ENCODE measurements around the gene PERM1. TPM values are rescaled to one million over a fixed set of nuclear protein-coding genes. Genes with fewer than 3 reads are reported as not detected.
A peak's percentile ranks its signal among the peaks of the same experiment; 100 is the strongest.

PERM1 gene
- total and polyA plus RNA-seq, 9 of the 15 experiments (the other 6 are each of a cell fraction or from before 2014, with no cell fraction given) = not detected

DNA sequence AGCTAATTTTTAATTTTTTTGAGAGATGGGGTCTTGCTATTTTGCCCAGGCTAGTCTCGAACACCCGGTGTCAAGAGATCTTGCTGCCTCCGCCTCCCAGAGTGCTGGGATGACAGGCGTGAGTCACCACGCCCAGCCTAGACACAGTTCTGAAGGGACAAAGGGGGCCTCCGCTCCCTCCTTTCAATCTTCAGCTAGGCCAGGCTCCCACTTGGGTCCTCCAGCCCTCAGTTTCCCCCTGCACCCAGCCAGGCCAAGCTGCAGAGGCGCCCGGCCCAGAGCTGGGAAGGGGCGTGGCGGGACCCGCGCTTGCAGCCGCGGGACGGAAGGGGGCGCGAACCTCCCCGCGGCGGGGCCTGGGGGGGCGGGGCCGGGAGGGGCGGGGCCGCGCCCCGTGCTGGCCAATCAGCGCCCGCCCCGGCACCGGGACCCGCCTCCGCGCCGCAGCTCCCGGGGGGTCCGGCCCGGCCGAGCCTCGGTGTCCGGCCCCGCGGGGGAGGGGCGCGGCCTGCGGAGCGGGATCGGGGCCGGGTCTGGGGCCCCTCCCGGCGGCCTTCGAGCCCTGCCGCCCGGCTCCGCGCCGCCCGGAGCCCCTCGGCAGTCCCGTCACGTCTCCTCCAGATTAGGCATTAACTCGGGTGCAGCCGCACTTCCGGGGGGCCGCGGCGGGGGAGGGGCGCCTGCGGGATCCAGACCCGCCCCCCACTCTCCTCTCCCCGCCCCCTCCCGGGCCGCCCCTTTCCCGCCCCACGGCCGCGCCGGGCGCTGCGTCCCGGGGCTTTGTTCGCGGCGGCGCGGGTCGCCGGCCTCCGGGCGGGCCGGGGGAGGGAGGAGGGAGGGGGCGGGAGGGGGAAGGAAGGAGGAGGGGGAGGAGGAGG, 37.5 kb upstream of the PERM1 start (continued):
- TF ChIP-seq ZNF431 (CRISPR knock-in tag; IDR thresholded peaks at IDR 0.05) (no peak), GTF2F1 (IDR thresholded peaks at IDR 0.05; ENCODE audit: low read depth, low read length) (no peak), ATF1 (CRISPR knock-in tag; IDR thresholded peaks at IDR 0.05) (no peak), ATF1 (tag; IDR thresholded peaks at IDR 0.05) (peak; percentile 31; the same call in 1 of the 2 replicates), MED1 (CRISPR knock-in tag; IDR thresholded peaks at IDR 0.05; ENCODE audit: borderline replicate concordance) (no peak), ESRRA (IDR thresholded peaks at IDR 0.05; ENCODE audit: borderline replicate concordance, low read depth) (no peak), KAT2B (IDR thresholded peaks at IDR 0.05; ENCODE audit: low read depth, low read length) (no peak), SIX5 (IDR thresholded peaks at IDR 0.05; ENCODE audit: borderline replicate concordance in 1 of 2, insufficient read depth in 1 of 2, low read depth in 1 of 2, low read length in 2 of 2) (no peak), ZNF444 (CRISPR knock-in tag; IDR thresholded peaks at IDR 0.05) (no peak), STAT5B (CRISPR knock-in tag; IDR thresholded peaks at IDR 0.05) (no peak), KLF16 (IDR thresholded peaks at IDR 0.05) (no peak), BRF1 (IDR thresholded peaks at IDR 0.05; ENCODE audit: borderline replicate concordance, extremely low read depth, insufficient read length) (no peak), RBBP5 (IDR thresholded peaks at IDR 0.05; ENCODE audit: borderline replicate concordance, insufficient read depth, low read length, poor library complexity, severe bottlenecking) (no peak), GABPB2 (CRISPR knock-in tag; conservative IDR thresholded peaks at IDR 0.05) (no peak)
- TF ChIP-seq, protein P1, sequence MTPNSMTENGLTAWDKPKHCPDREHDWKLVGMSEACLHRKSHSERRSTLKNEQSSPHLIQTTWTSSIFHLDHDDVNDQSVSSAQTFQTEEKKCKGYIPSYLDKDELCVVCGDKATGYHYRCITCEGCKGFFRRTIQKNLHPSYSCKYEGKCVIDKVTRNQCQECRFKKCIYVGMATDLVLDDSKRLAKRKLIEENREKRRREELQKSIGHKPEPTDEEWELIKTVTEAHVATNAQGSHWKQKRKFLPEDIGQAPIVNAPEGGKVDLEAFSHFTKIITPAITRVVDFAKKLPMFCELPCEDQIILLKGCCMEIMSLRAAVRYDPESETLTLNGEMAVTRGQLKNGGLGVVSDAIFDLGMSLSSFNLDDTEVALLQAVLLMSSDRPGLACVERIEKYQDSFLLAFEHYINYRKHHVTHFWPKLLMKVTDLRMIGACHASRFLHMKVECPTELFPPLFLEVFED (CRISPR knock-in tag; conservative IDR thresholded peaks at IDR 0.05) = no peak
- TF ChIP-seq, protein P2, sequence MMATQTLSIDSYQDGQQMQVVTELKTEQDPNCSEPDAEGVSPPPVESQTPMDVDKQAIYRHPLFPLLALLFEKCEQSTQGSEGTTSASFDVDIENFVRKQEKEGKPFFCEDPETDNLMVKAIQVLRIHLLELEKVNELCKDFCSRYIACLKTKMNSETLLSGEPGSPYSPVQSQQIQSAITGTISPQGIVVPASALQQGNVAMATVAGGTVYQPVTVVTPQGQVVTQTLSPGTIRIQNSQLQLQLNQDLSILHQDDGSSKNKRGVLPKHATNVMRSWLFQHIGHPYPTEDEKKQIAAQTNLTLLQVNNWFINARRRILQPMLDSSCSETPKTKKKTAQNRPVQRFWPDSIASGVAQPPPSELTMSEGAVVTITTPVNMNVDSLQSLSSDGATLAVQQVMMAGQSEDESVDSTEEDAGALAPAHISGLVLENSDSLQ (IDR thresholded peaks at IDR 0.05) = peak; percentile 25; the same call in 1 of the 2 replicates
- TF ChIP-seq, protein P3, sequence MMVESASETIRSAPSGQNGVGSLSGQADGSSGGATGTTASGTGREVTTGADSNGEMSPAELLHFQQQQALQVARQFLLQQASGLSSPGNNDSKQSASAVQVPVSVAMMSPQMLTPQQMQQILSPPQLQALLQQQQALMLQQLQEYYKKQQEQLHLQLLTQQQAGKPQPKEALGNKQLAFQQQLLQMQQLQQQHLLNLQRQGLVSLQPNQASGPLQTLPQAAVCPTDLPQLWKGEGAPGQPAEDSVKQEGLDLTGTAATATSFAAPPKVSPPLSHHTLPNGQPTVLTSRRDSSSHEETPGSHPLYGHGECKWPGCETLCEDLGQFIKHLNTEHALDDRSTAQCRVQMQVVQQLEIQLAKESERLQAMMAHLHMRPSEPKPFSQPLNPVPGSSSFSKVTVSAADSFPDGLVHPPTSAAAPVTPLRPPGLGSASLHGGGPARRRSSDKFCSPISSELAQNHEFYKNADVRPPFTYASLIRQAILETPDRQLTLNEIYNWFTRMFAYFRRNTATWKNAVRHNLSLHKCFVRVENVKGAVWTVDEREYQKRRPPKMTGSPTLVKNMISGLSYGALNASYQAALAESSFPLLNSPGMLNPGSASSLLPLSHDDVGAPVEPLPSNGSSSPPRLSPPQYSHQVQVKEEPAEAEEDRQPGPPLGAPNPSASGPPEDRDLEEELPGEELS (CRISPR knock-in tag; IDR thresholded peaks at IDR 0.05; ENCODE audit: borderline replicate concordance) = no peak
- TF ChIP-seq, protein P4, sequence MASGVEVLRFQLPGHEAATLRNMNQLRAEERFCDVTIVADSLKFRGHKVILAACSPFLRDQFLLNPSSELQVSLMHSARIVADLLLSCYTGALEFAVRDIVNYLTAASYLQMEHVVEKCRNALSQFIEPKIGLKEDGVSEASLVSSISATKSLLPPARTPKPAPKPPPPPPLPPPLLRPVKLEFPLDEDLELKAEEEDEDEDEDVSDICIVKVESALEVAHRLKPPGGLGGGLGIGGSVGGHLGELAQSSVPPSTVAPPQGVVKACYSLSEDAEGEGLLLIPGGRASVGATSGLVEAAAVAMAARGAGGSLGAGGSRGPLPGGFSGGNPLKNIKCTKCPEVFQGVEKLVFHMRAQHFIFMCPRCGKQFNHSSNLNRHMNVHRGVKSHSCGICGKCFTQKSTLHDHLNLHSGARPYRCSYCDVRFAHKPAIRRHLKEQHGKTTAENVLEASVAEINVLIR (CRISPR knock-in tag; IDR thresholded peaks at IDR 0.05) = no peak
- TF ChIP-seq, protein P5, sequence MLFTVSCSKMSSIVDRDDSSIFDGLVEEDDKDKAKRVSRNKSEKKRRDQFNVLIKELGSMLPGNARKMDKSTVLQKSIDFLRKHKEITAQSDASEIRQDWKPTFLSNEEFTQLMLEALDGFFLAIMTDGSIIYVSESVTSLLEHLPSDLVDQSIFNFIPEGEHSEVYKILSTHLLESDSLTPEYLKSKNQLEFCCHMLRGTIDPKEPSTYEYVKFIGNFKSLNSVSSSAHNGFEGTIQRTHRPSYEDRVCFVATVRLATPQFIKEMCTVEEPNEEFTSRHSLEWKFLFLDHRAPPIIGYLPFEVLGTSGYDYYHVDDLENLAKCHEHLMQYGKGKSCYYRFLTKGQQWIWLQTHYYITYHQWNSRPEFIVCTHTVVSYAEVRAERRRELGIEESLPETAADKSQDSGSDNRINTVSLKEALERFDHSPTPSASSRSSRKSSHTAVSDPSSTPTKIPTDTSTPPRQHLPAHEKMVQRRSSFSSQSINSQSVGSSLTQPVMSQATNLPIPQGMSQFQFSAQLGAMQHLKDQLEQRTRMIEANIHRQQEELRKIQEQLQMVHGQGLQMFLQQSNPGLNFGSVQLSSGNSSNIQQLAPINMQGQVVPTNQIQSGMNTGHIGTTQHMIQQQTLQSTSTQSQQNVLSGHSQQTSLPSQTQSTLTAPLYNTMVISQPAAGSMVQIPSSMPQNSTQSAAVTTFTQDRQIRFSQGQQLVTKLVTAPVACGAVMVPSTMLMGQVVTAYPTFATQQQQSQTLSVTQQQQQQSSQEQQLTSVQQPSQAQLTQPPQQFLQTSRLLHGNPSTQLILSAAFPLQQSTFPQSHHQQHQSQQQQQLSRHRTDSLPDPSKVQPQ (CRISPR knock-in tag; IDR thresholded peaks at IDR 0.05; ENCODE audit: borderline replicate concordance) = no peak

Measured in K562 (cell line).